ENCODE measurements around the gene PRTFDC1.

PRTFDC1 gene

GRCh38 chr10:24816868-24817396 is 135.5 kb downstream of the PRTFDC1 start:
- no peak for TF ChIP-seq CTCF (IDR thresholded peaks at IDR 0.05; ENCODE audit: borderline replicate concordance, control extremely low read depth, extremely low read depth, insufficient read depth, missing control alignments)
- no peak for DNase-seq (ENCODE audit: low spot score)
- in situ Hi-C loops (cut with MboI; ENCODE audit: low sequenced_read_pairs, unreplicated experiment) = no loop called here

GRCh38 chr10:24814568-24815313 is 137.7 kb downstream of the PRTFDC1 start:
- DNase-seq (ENCODE audit: low spot score) = no peak
- in situ Hi-C loops (cut with MboI; ENCODE audit: low sequenced_read_pairs, unreplicated experiment) = no loop called here
- TF ChIP-seq CTCF (IDR thresholded peaks at IDR 0.05; ENCODE audit: borderline replicate concordance, control extremely low read depth, extremely low read depth, insufficient read depth, missing control alignments) = no peak

GRCh38 chr10:24813856-24814255 is 138.6 kb downstream of the PRTFDC1 start:
- in situ Hi-C loops (cut with MboI; ENCODE audit: low sequenced_read_pairs, unreplicated experiment) = no loop called here
- no peak for TF ChIP-seq CTCF (IDR thresholded peaks at IDR 0.05; ENCODE audit: borderline replicate concordance, control extremely low read depth, extremely low read depth, insufficient read depth, missing control alignments)

GRCh38 chr10:24806262-24806661 is 146.1 kb downstream of the PRTFDC1 start:
- in situ Hi-C loops (cut with MboI; ENCODE audit: low sequenced_read_pairs, unreplicated experiment) = no loop called here
- no peak for DNase-seq (ENCODE audit: low spot score)
- TF ChIP-seq CTCF (IDR thresholded peaks at IDR 0.05; ENCODE audit: borderline replicate concordance, control extremely low read depth, extremely low read depth, insufficient read depth, missing control alignments) = no peak

More at GRCh38 chr10:24813856-24814255, 138.6 kb downstream of the PRTFDC1 start:
- no peak for DNase-seq (ENCODE audit: low spot score)

GRCh38 chr10:24804956-24805355 is 147.4 kb downstream of the PRTFDC1 start:
- no peak for TF ChIP-seq CTCF (IDR thresholded peaks at IDR 0.05; ENCODE audit: borderline replicate concordance, control extremely low read depth, extremely low read depth, insufficient read depth, missing control alignments)
- in situ Hi-C loops (cut with MboI; ENCODE audit: low sequenced_read_pairs, unreplicated experiment) = no loop called here
- DNase-seq (ENCODE audit: low spot score) = no peak

- in situ Hi-C loops (cut with MboI; ENCODE audit: low sequenced_read_pairs, unreplicated experiment) = no loop called here
- no peak for TF ChIP-seq CTCF (IDR thresholded peaks at IDR 0.05; ENCODE audit: borderline replicate concordance, control extremely low read depth, extremely low read depth, insufficient read depth, missing control alignments)
- DNase-seq (ENCODE audit: low spot score) = no peak
Observed at GRCh38 chr10:24804392-24804791, 148.0 kb downstream of the PRTFDC1 start.
